ENCODE measurements around the gene MED23. TPM values are rescaled to one million over a fixed set of nuclear protein-coding genes. Genes with fewer than 3 reads are reported as not detected.

Gene MED23
- total RNA-seq, 1 experiment from 2014 or later, result 15.6 TPM

- in situ Hi-C loops (cut with HindIII; ENCODE audit: low pct_unique_long_range_greater_than_20kb, low sequenced_read_pairs), result no loop called here
- DNase-seq (ENCODE audit: low read depth), result no peak
Observed at GRCh38 chr6:131642987-131643611, 15.1 kb upstream of the MED23 start.

GRCh38 chr6:131642565-131642964 lies 14.5 kb upstream of the MED23 start:
- no peak for DNase-seq (ENCODE audit: low read depth)
- in situ Hi-C loops (cut with HindIII; ENCODE audit: low pct_unique_long_range_greater_than_20kb, low sequenced_read_pairs), result no loop called here

- no peak for DNase-seq (ENCODE audit: low read depth)
- in situ Hi-C loops (cut with HindIII; ENCODE audit: low pct_unique_long_range_greater_than_20kb, low sequenced_read_pairs), result no loop called here
Observed at GRCh38 chr6:131641554-131641953, 13.5 kb upstream of the MED23 start.

GRCh38 chr6:131640576-131640975 lies 12.5 kb upstream of the MED23 start:
- no peak for DNase-seq (ENCODE audit: low read depth)
- in situ Hi-C loops (cut with HindIII; ENCODE audit: low pct_unique_long_range_greater_than_20kb, low sequenced_read_pairs), result no loop called here

- in situ Hi-C loops (cut with HindIII; ENCODE audit: low pct_unique_long_range_greater_than_20kb, low sequenced_read_pairs), result no loop called here
- DNase-seq (ENCODE audit: low read depth), result no peak
Observed at GRCh38 chr6:131640100-131640499, 12.1 kb upstream of the MED23 start.

- in situ Hi-C loops (cut with HindIII; ENCODE audit: low pct_unique_long_range_greater_than_20kb, low sequenced_read_pairs), result no loop called here
- DNase-seq (ENCODE audit: low read depth), result no peak
Observed at GRCh38 chr6:131638013-131638412, 10.0 kb upstream of the MED23 start.

GRCh38 chr6:131636880-131637792 lies 9.1 kb upstream of the MED23 start, which contains the start of gene ENPP3:
ENPP3 (plus strand) TSS chr6:131637302; CDS start chr6:131637385, 83 bp downstream.
- in situ Hi-C loops (cut with HindIII; ENCODE audit: low pct_unique_long_range_greater_than_20kb, low sequenced_read_pairs), result no loop called here
- DNase-seq (ENCODE audit: low read depth), result no peak

- peak; percentile 91 for DNase-seq (ENCODE audit: low read depth)
- in situ Hi-C loops (cut with HindIII; ENCODE audit: low pct_unique_long_range_greater_than_20kb, low sequenced_read_pairs), result no loop called here
Observed at GRCh38 chr6:131635384-131636340, 7.6 kb upstream of the MED23 start.

- in situ Hi-C loops (cut with HindIII; ENCODE audit: low pct_unique_long_range_greater_than_20kb, low sequenced_read_pairs), result no loop called here
- no peak for DNase-seq (ENCODE audit: low read depth)
Observed at GRCh38 chr6:131631625-131632289, 3.7 kb upstream of the MED23 start.

GRCh38 chr6:131629651-131630050 lies 1.6 kb upstream of the MED23 start:
- in situ Hi-C loops (cut with HindIII; ENCODE audit: low pct_unique_long_range_greater_than_20kb, low sequenced_read_pairs), result no loop called here
- DNase-seq (ENCODE audit: low read depth), result no peak

GRCh38 chr6:131628726-131629125 lies 684 bp upstream of the MED23 start:
- in situ Hi-C loops (cut with HindIII; ENCODE audit: low pct_unique_long_range_greater_than_20kb, low sequenced_read_pairs), result no loop called here
- DNase-seq (ENCODE audit: low read depth), result no peak

- in situ Hi-C loops (cut with HindIII; ENCODE audit: low pct_unique_long_range_greater_than_20kb, low sequenced_read_pairs), result no loop called here
- no peak for DNase-seq (ENCODE audit: low read depth)
Observed at GRCh38 chr6:131615275-131615674, 12.8 kb downstream of the MED23 start.

GRCh38 chr6:131613296-131613925 lies 14.6 kb downstream of the MED23 start:
- DNase-seq (ENCODE audit: low read depth), result no peak
- in situ Hi-C loops (cut with HindIII; ENCODE audit: low pct_unique_long_range_greater_than_20kb, low sequenced_read_pairs), result no loop called here

GRCh38 chr6:131602781-131603312 lies 25.2 kb downstream of the MED23 start:
- in situ Hi-C loops (cut with HindIII; ENCODE audit: low pct_unique_long_range_greater_than_20kb, low sequenced_read_pairs), result no loop called here
- peak; percentile 55 for DNase-seq (ENCODE audit: low read depth)

GRCh38 chr6:131600716-131601115 lies 27.3 kb downstream of the MED23 start:
- in situ Hi-C loops (cut with HindIII; ENCODE audit: low pct_unique_long_range_greater_than_20kb, low sequenced_read_pairs), result no loop called here
- DNase-seq (ENCODE audit: low read depth), result no peak

GRCh38 chr6:131597446-131597845 lies 30.6 kb downstream of the MED23 start:
- no peak for DNase-seq (ENCODE audit: low read depth)
- in situ Hi-C loops (cut with HindIII; ENCODE audit: low pct_unique_long_range_greater_than_20kb, low sequenced_read_pairs), result no loop called here

GRCh38 chr6:131594074-131594473 lies 34.0 kb downstream of the MED23 start:
- no peak for DNase-seq (ENCODE audit: low read depth)
- in situ Hi-C loops (cut with HindIII; ENCODE audit: low pct_unique_long_range_greater_than_20kb, low sequenced_read_pairs), result no loop called here
